GM19043 (cell line): Measurements from ENCODE around the gene CRAT.

Experiments
- ATAC-seq: cut with Tn5 transposase; IDR thresholded peaks from one replicate; pipeline ENCODE4 v1.9.1; 2021; ENCODE audit warnings: low read depth; ENCODE audit not compliant: unreplicated experiment

The CRAT gene

DNA sequence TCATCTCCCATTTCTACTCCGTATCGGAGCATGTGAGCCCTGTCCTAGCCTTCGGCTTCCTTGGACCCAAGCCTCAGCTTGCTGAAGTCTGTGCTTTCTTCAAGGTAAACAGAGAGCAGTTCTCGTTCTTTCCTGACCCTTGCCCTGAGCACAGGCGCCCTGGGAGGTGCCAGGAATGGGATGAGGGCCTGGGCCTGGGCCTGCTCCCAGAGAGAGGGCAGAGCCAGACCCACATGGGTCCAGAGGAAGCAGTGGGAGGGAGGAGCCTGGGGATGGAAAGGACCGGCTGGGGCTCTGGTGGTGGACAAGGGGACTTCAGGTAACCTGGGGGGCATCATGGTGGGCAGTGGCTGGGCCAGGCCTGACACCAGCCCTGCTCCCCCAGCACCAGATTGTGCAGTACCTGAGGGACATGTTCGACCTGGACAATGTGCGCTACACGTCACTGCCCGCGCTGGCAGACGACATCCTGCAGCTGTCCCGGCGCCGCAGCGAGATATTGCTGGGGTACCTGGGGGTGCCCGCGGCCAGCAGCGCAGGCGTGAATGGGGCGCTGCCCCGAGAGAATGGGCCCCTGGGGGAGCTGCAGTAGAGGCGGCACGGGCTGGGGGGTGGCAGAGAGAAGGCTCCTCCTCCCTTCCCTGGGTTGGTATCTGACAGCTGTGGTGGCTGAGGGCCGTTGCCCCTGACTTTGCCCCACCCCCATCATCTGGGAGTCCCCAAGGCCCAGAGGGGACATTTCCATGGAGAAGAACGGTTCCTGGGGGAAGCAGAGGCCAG lies 40.5 kb downstream of the CRAT start:
- no peak for ATAC-seq

DNA sequence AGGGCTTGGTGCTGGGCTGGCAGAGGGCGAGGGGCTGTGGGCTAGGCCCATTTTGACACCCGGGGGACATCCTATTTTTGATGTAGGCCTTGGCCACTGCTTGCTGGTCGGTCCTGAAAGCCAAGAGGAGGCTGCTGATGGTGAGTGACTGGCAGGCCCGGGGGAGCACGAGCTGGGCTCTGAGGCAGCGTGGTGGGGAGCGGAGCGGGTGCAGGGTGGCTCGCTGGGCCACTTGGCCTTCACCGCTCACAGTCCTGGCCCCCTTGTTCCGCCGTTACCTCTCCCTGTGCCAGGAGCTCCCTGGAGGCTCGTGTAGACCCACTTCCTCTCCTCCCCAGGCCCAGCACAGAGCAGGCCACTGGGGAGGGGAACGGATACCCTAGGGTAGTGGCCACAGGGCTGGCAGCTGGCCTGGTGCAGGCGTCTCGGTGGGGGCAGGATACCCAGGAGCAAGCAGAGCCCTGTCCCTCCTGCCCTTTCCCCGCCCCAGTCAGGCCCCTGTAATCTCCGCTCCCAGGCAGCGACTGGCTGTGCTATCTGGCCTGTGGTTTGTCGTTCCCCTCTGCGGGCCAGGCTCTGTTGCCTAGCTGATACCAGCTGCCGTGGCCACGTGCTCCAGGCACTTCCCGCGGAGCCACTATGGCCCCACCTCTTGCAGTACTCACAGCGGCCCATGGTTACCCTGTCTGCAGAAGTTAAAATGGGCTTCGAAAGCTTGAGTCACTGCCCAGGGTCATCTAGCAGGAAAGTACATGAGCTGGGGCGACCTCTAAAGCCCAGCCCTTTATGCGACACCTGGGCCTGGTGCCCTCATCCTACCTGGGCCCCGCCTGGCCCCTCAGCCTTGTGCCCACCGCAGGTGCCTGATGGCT lies 41.4 kb downstream of the CRAT start:
- ATAC-seq: peak; percentile 76

DNA sequence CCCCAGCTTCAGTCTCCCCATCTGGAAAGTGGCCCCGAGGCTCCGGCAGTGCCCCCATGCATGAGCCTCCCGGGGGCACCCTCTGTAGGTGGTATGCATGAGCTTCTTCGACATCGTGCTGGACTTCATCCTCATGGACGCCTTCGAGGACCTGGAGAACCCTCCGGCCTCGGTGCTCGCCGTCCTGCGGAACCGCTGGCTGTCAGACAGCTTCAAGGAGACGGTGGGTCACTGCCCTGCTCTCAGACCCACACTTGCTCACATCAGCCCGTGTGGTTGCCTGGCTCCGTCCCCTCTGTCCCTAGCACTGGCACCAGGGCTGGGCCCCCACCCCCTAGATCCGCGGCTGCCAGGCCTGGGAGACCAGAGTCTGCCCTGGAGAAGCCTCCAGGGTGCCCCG lies 42.5 kb downstream of the CRAT start:
- ATAC-seq: no peak

DNA sequence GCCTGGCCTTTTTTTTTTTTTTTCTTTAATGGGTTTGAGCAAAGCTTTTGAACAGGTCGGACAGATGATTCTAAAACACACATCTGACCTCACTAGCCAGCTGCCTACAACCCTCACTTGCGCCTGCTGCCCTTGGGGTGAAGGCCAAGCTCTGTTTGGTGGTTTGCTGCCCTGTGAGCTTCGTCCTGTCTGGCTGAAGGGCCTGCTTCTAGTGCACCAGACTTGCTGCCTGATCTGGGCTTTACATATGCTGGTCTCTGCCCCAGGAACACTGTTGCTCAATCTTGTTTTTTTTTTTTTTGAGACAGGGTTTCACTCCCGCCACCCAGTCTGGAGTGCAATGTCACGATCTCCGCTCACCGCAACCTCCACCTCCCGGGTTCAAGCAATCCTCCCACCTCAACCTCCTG lies 46.1 kb downstream of the CRAT start:
- no peak for ATAC-seq

DNA sequence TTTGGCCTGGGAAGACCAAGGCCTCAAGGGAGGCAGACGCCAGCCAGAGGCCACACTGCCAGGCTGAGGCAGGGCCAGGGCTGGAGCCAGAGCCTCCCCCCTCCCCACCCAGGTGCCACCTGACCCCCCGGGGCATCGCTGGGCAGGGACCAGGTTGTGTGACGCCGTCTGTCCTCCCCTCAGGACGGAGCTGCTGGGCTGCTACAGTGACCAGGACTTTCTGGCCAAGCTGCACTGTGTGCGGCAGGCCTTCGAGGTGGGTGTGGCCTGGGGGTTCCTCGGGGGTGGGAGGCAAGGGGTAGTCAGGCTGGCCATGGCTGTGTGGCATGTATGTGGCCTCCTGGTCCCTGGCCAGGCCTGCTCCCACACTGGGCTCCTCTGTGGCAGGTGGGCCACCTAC lies 47.5 kb downstream of the CRAT start:
- ATAC-seq: no peak

DNA sequence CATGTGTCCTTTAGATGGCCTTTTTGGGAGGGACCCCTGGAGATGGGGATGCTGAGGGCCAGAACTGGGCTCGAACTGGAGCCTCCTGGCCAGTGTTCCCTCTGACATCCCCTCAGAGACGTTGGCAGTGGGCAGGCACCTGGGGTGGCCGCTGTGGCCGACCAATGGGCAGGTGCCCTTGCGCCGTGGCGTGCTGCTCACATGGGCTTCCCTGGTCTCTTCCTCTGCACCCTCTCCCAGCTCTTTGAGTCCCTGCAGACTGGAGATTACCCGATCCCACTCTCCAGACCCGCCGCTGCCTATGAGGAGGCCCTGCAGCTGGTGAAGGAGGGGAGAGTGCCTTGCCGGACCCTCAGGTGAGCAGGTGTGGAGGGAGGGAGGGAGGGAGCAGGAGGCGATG lies 49.6 kb downstream of the CRAT start:
- ATAC-seq: no peak

DNA sequence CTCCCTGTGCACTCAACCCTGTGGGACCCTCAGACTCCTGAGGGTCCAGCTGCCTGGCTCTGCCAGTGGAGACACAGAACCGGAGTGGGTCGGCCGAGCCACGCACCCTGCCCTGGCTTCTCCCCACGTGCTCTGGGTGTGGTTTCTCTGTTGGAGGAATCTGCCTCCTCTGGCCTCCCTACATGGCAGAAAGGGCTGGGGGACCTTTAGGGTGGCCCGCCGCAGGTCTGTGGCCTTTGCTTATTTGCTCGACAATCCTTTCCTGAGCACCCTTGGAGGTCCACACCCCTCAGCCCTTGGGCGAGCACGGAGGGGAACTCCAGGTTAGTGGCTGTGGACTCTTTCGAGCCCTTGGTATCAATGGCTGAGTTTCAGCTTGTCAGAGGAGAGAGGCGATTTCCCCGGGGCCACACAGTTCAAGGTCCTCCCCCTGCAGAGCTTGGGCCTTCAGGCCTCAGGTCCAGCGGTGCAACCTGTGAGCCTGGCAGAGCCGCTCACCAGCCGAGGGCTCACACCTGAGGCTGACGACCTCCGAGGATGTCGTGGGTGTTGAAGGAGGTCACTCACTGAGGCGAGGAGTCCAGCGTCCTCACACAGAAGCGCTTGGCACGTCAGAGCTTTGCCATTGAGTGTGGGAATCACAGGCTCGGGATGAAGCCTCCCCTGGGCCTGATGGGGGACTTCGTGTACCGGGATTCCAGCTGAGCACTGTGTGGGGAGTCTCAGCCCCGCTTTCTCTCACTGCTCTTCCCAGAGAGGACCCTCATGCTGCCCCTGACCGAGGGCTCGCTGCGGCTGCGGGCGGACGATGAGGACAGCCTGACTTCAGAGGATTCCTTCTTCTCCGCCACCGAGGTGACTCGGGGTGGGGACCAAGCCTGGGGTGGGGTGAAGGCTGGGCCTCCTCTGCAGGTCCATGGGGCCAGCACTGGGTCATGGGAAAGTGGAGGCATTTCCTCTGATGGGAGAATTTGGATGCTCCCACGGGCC lies 50.5 kb downstream of the CRAT start:
- ATAC-seq: no peak

DNA sequence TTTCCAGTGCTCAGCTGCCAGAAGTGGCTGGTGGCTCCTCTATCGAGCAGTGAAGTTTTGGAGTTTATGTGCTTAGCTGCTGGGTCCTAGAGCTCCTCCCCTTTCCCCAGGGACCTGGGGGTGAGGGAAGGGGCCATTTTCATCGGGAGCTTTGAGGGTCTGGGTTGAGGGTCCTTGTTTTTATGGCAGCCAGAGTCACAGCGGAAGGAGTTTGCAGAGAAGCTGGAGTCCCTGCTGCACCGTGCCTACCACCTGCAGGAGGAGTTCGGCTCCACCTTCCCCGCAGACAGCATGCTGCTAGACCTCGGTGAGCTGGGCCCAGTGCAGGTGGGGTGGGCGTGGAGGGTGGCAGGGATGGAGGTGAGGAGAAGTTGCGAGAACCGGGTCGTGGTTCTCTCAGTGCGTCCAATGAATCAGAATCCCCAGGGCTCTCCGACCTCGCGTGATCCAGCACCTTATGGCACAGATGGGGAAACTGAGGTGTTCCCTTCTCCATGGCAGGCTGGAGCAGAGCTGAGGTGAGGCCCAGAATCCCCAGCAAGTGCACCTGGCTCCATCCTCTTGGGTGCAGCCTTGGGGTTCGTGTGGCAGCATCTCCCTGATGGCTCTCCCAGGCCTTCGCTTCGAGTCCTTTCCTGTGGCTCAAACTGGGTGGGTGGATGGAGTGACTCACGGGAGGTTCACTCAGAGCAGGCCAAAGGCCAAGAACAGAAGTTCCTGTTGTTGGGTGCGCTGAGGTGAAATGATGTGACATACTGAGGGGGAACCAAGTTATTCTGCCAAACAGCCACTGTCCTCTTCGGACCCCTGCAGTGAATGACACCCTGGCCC lies 51.4 kb downstream of the CRAT start:
- ATAC-seq: no peak

DNA sequence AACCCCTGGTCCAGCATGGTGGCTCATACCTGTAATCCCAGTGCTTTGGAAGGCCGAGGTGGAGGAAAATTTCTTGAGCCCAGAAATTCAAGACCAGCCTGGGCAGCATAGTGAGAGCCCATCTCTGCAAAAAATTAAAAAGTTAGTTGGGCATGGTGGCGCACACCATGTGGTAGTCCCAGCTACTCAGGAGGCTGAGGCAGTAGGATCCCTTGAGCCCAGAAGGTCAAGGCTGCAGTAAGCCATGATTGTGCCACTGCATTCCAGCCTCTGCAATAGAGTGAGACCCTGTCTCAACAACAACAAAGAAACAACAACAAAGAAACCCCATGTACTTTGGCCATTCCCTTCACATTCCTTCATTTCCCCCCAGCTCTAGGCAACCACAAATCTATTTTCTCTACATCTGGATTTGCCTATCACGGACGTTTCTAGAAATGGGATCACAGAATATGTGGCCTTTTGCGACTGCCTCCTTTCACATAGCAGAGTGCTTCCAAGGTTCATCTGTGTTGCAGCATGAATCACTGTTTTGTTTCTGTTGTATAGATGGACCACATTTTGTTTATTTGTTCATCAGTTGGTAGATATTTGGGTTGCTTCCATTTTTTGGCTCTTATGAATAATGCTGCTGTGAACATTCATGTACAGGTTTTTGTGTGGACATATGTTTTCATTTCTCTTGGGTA lies 56.3 kb downstream of the CRAT start:
- ATAC-seq: no peak

DNA sequence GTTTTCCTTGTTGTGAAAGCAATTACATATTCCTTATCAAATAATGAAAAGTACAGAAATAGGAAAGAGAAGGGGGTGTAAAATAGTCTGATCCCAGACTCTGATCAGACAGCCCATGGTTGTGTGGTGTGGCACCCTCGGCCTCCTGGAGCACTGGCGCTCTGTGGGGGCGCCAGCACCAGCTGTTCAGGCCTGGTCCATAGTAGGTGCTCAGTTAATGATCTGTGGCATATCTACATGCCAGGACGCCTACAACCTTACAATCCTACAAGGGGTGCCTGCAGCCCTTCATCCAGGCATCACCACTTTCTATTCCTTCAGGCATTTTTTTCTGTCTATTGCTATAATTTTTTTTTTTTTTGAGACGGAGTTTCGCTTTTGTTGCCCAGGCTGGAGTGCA lies 57.6 kb downstream of the CRAT start:
- ATAC-seq: no peak

DNA sequence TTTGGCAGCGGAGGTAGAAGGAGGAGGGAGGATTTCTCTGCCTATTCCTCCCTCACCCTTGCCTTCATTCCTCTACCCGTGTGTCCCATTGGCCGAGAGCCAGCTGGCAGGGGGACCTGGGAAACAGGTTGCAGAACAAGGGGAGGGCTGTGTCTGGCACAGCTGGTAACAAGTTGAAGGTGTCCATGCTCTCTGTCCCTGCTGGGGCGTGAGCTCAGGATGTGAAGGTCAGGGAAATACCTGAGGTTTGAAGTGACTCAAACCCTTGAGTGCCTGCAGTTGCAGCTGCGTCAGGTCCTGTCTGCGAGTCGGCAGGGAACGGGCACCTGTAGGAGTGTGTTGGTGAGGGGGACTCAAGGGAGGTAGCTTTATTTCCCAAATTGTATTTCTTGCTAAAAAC lies 58.0 kb downstream of the CRAT start:
- no peak for ATAC-seq
